CD4-positive, alpha-beta memory T cell (primary cell): ENCODE results near the gene HMGCL. TPM values are rescaled to one million over a fixed set of nuclear protein-coding genes. Genes with fewer than 3 reads are reported as not detected.
A peak's percentile ranks its signal among the peaks of the same experiment; 100 is the strongest.
"Not testable (repeated sequence)": the region's sequence is repeated elsewhere in the genome, so short reads cannot be mapped to it uniquely, and the experiment has no call there.

ENCODE experiments used
- CTCF ChIA-PET: fragments of 350-600 bp; sonication (Branson Sonifier 250); formaldehyde crosslinking; loops from one replicate; lab custom pipeline; 2021; ENCODE audit warnings: inconsistent platforms; ENCODE audit not compliant: partially characterized antibody; lab: Charles Lee
- POLR2A ChIA-PET: fragments of 350-600 bp; sonication (Branson Sonifier 250); formaldehyde crosslinking; loops from one replicate; lab custom pipeline; 2021; ENCODE audit not compliant: partially characterized antibody; lab: Charles Lee
- DNase-seq, 5 donors: peaks; one replicate each; pipeline versions ENCODE4 v3.0.0 to v3.0.0-alpha.2; 2020 to 2022; ENCODE audit warnings: mixed read lengths in 1 of 5
- H3K27ac ChIP-seq: one replicate; pipeline ENCODE4 v1.7.0; 2013; ENCODE audit warnings: low read depth, low read length
- H3K27me3 ChIP-seq: 2 replicates; pipeline ENCODE4 v1.7.0; 2013; ENCODE audit warnings: mild to moderate bottlenecking, low read length, moderate library complexity; ENCODE audit not compliant: insufficient read depth
- H3K36me3 ChIP-seq: 2 replicates; pipeline ENCODE4 v1.7.0; 2013; ENCODE audit warnings: mild to moderate bottlenecking, low read length, moderate library complexity; ENCODE audit not compliant: insufficient read depth
- H3K4me1 ChIP-seq: 2 replicates; pipeline ENCODE4 v1.7.0; 2013; ENCODE audit warnings: mild to moderate bottlenecking, low read length, moderate library complexity; ENCODE audit not compliant: insufficient read depth
- H3K4me3 ChIP-seq, 2 donors: one replicate each; pipeline ENCODE4 v1.7.0; 2013; ENCODE audit warnings: low read length in 2 of 2, mild to moderate bottlenecking in 1 of 2
- H3K9me3 ChIP-seq, 2 donors: one replicate each; pipeline ENCODE4 v1.7.0; 2013; ENCODE audit warnings: low read length in 2 of 2, control low read depth in 1 of 2; ENCODE audit not compliant: control insufficient read depth in 1 of 2
- H3K27ac Mint-ChIP-seq, 7 donors: one replicate each; pipeline ENCODE4 v1.8.0; 2020 to 2021; ENCODE audit warnings: mixed read lengths in 7 of 7, mild to moderate bottlenecking in 6 of 7, inconsistent platforms in 3 of 7, moderate library complexity in 3 of 7
- H3K27me3 Mint-ChIP-seq, 2 donors: one replicate each; pipeline ENCODE4 v1.8.0; 2020 to 2021; ENCODE audit warnings: mixed read lengths in 2 of 2
- H3K36me3 Mint-ChIP-seq, 2 donors: one replicate each; pipeline ENCODE4 v1.8.0; 2020 to 2021; ENCODE audit warnings: mixed read lengths in 2 of 2, inconsistent platforms in 1 of 2, mild to moderate bottlenecking in 1 of 2
- H3K4me1 Mint-ChIP-seq, 4 donors: one replicate each; pipeline ENCODE4 v1.8.0; 2020 to 2021; ENCODE audit warnings: mixed read lengths in 4 of 4, mild to moderate bottlenecking in 1 of 4
- H3K4me3 Mint-ChIP-seq, 8 donors: one replicate each; pipeline ENCODE4 v1.8.0; 2020 to 2021; ENCODE audit warnings: mixed read lengths in 8 of 8, mild to moderate bottlenecking in 7 of 8, moderate library complexity in 6 of 8, inconsistent platforms in 3 of 8
- H3K9me3 Mint-ChIP-seq, 8 donors: one replicate each; pipeline ENCODE4 v1.8.0; 2020 to 2021; ENCODE audit warnings: mixed read lengths in 8 of 8, mild to moderate bottlenecking in 5 of 8, inconsistent platforms in 3 of 8, moderate library complexity in 1 of 8
- intact Hi-C: fragments of 100-400 bp; cut with micrococcal nuclease; formaldehyde crosslinking; loops from one replicate; pipeline ENCODE4 v1.15.1; 2023
- polyA plus RNA-seq, 2 donors: library from polyadenylated mRNA; unstranded; fragments of 300-500 nt; fragmentation: Illumina TruSeq; gene quantifications; one replicate each; pipeline ENCODE4 v1.2.3, GENCODE V29; 2021
- total RNA-seq, 2 experiments: library from RNA; stranded (reverse); gene quantifications; one replicate each; pipeline ENCODE4 v1.2.3, GENCODE V29; 2021

HMGCL gene
- total and polyA plus RNA-seq, 4 experiments from 2014 or later: 27.8 to 38.5 (median 34.3) TPM

DNA sequence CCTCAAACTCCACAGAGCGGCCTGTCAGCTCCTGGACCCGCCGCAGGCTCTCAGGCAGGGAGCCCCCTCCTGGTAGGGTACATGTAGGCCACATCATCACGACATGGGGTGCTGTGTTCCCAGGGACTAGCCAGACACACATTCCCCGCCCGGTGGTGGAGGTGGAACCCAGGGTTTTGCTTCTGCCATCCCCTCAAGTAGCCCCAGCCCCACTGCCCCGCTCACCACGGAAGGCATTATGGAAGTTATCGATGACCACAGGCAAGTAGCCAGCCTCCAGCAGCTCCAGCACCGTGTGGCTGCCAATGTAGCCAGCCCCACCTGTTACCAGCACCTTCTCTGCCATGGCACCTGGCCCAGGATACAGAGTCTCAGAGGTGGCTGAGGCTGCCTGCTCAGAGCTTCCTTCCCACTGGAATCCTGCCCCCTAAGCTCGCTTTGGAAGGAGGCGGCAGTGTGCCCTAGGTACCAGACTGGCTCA, 26.5 kb downstream of the HMGCL start:
- no peaks in the 10 kb centered on the region for H3K27me3 Mint-ChIP-seq
- H3K9me3 Mint-ChIP-seq: no peaks in the 10 kb centered on the region
- CTCF ChIA-PET: interaction anchor here (0.9 to 1.1 kb wide), 2 partner anchors 11 to 21 kb away, joined by 3 read pairs; partner anchors contain the start of gene PITHD1
- intact Hi-C loops: no loop called here
- H3K4me1 Mint-ChIP-seq: peaks cover 8 to 34% (median 19%) of the 10 kb centered on the region in 4 donors
- peak overlapping the region; percentile 29 to 96 (median 68) for H3K27ac Mint-ChIP-seq
- Histone ChIP-seq H3K36me3 (no peaks in the 10 kb centered on the region), H3K27ac (peak overlapping the region; percentile 92), H3K27me3 (no peaks in the 10 kb centered on the region), H3K4me3 (no peak overlapping the region), H3K4me1 (peaks cover 23% of the 10 kb centered on the region), H3K9me3 (no peaks in the 10 kb centered on the region)
- no peak for DNase-seq
- H3K4me3 Mint-ChIP-seq: peak overlapping the region in 7 of 8 donors; percentile 17 to 94 (median 88)
- peaks cover 4 to 19% of the 10 kb centered on the region in 2 donors for H3K36me3 Mint-ChIP-seq
- POLR2A ChIA-PET: interaction anchor here (1.3 to 5.6 kb wide), 4 partner anchors 8 to 26 kb away, joined by 5 to 70 read pairs (median 55); partner anchors contain the start of genes HMGCL, LYPLA2 and PITHD1

DNA sequence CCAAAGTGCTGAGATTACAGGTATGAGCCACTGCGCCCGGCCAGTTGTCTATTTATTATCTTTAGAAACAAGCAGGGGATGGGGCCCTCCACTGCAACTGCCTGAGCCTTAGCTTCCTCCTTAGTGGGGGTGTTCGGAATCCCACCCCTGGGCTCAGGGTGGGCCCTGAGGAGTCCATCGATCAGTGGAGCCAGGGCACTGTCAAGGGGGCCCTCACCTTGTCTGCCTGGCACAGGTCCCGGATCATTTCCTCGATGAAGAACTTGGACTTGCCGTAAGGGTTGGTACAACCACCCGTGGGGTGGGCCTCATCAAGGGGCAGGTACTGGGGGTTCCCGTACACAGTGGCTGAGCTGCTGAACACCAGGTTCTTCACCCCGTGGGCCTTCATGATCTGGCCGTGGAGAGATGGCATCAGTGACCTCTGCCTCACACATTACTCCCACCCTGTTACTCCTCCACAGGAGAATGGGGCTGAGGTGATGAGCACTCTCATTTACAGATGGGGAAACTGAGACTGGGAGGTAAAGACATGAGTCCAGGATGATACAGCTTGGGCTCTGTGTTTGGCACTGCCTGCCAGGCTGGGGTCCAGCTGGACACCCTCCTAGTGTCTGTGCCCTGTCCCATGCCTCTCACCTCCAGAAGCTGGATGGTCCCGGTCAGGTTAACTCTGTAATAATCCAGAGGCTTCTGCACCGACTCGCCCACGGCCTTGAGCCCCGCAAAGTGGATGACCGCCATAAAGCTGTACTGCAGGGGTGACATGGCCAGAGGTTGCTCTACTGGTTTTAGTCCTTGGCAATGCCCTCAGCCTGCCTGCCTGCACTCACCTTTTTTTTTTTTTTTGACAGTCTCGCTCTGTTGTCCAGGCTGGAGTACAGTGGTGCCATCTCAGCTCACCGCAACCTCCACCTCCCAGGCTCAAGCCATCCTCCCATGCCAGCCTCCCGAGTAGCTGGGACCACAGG, 27.5 kb downstream of the HMGCL start:
- Histone ChIP-seq H3K4me3 (no peak overlapping the region), H3K9me3 (no peaks in the 10 kb centered on the region), H3K36me3 (peaks cover 5% of the 10 kb centered on the region), H3K27ac (no peak overlapping the region), H3K27me3 (no peaks in the 10 kb centered on the region), H3K4me1 (peaks cover 32% of the 10 kb centered on the region)
- Mint-ChIP-seq H3K4me1 (peaks cover 8 to 41% (median 22%) of the 10 kb centered on the region in 4 donors), H3K27me3 (no peaks in the 10 kb centered on the region), H3K4me3 (no peak overlapping the region), H3K36me3 (peaks cover 4 to 19% of the 10 kb centered on the region in 2 donors), H3K9me3 (no peaks in the 10 kb centered on the region), H3K27ac (peak overlapping the region in 3 of 7 donors; percentile 37 to 84 (median 68))
- POLR2A ChIA-PET: interaction anchor here (1.1 to 5.4 kb wide), 3 partner anchors 12 to 27 kb away, joined by 4 to 70 read pairs (median 5); partner anchors contain the start of genes HMGCL and PITHD1
- DNase-seq: no peak
- intact Hi-C loops: no loop called here
- CTCF ChIA-PET: interaction anchor here (1.1 to 1.2 kb wide), 2 partner anchors 10 to 20 kb away, joined by 3 read pairs; partner anchors contain the start of gene PITHD1

DNA sequence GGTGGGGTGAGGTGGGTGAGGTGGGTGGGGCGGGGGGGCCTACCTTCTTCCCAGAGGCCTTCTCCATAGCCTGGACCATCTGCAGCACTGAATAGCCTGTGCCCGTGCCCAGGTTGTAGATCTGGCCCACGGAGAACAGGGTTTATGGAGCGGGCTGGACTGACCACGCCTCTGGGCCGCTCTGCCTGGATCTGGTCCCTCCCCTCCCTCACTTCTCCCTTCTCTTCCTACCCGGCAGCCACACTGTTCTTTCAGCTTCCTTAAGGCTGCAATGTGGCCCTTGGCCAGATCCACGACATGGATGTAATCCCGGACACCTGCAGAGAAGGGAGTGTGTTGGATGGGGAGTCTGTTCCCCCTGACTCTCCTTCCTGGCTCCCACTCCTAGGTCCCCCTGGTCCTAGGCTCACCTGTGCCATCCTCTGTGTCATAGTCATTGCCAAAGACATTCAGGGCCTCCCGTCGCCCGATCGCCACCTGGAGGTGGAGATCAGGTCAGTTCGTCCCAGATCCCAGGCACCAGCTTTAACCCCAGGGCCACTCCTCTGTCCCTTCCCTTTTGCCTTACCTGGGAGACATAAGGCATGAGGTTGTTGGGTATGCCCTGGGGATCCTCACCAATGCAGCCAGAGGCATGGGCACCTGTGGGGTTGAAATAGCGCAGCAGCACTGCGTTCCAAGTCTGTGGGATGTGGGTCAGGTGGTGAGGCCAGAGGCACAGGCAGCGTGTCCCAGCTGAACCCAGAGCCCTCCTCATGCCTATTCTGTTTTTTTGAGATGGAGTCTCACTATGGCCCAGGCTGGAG, 28.6 kb downstream of the HMGCL start:
- no peak overlapping the region for H3K27ac ChIP-seq
- ChIA-PET POLR2A (interaction anchor here (0.8 to 1.1 kb wide), 2 partner anchors 16 to 28 kb away, joined by 3 to 4 read pairs; partner anchors contain the start of gene HMGCL), CTCF (interaction anchor here (1.2 kb wide), 1 partner anchor 8 kb away, joined by 3 read pairs; no protein-coding TSS in a partner anchor)
- Mint-ChIP-seq H3K4me3 (no peak overlapping the region), H3K27me3 (no peaks in the 10 kb centered on the region), H3K27ac (peak overlapping the region in 3 of 7 donors; percentile 30 to 72 (median 68)), H3K4me1 (peaks cover 10 to 45% (median 25%) of the 10 kb centered on the region in 4 donors), H3K9me3 (peaks cover 0 to under 1% (median 0%) of the 10 kb centered on the region in 8 donors), H3K36me3 (peaks cover 4 to 21% of the 10 kb centered on the region in 2 donors)
- H3K36me3 ChIP-seq: peaks cover 5% of the 10 kb centered on the region
- no peaks in the 10 kb centered on the region for H3K27me3 ChIP-seq
- no peak for DNase-seq
- intact Hi-C loops: no loop called here
- no peaks in the 10 kb centered on the region for H3K9me3 ChIP-seq
- H3K4me3 ChIP-seq: no peak overlapping the region
- peaks cover 40% of the 10 kb centered on the region for H3K4me1 ChIP-seq

DNA sequence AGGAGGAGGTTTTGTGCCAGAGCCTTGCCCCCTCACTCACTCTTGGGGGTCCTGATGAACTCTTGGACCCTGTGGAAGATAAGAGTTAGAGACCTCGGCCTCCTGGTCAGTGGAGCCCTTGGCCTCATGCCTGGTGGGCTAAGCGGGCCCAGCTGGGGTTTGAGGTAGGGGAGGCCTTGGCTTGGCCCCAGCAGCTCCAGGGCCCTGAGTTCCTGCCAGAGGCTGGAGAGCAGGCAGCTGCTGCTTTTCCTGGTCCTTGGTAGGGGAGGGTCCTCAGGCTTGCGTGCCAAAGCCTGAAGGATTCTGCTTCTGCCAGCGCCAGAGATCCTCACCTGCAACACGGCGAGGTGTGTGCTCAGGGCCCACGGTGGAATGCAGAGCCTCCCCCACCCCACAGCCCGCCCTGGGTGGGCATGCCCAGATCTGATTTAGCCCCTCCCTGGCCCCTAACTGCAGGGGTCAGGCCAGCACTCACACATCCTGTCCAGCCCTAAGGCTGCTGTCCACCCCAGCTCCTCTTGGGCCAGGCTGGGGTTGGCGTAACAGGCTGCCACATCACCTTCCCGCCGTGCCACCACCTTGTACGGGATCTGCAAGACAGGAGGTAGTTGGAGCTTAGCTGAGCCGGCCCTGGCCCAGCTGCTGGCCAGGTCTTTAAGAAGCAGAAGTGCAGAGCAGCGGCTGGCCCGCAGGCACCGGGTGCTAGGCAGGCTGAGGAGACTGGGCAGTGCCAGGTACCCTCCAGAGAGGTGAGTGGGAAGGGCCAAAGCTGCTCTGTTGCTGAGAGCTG, 29.4 kb downstream of the HMGCL start:
- Mint-ChIP-seq H3K27ac (peak overlapping the region in 2 of 7 donors; percentile 4 to 71), H3K36me3 (peaks cover 4 to 27% of the 10 kb centered on the region in 2 donors), H3K4me3 (no peak overlapping the region), H3K9me3 (peaks cover 0 to 3% (median 0%) of the 10 kb centered on the region in 8 donors), H3K4me1 (peaks cover 10 to 47% (median 26%) of the 10 kb centered on the region in 4 donors), H3K27me3 (no peaks in the 10 kb centered on the region)
- peaks cover 5% of the 10 kb centered on the region for H3K36me3 ChIP-seq
- no peak overlapping the region for H3K4me3 ChIP-seq
- H3K27ac ChIP-seq: no peak overlapping the region
- no peaks in the 10 kb centered on the region for H3K9me3 ChIP-seq
- intact Hi-C loops: no loop called here
- ChIA-PET POLR2A (no interaction called here), CTCF (no interaction called here)
- H3K27me3 ChIP-seq: no peaks in the 10 kb centered on the region
- no peak for DNase-seq
- peaks cover 34% of the 10 kb centered on the region for H3K4me1 ChIP-seq

DNA sequence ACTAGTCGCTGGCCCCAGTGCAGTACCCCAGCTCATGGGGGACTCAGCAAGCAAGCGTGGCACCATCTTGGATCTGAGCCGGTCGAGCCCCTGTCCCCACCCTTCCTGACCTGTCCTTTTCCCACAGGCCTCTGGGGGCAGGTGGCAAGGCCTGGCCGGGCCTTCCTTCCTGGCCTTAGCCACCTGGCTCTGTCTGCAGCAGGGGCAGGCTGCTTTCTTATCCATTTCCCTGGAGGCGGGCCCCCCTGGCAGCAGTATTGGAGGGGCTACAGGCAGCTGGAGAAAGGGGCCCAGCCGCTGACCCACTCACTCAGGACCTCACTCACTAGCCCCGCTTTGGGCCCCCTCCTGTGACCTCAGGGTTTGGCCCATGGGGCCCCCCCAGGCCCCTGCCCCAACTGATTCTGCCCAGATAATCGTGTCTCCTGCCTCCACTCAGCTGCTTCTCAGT, 30.5 kb downstream of the HMGCL start:
- H3K4me3 ChIP-seq, POLR2A ChIA-PET, H3K9me3 ChIP-seq, H3K27ac ChIP-seq, H3K27me3 Mint-ChIP-seq, DNase-seq, H3K27me3 ChIP-seq, H3K36me3 ChIP-seq, intact Hi-C loops, H3K9me3 Mint-ChIP-seq: not testable (repeated sequence)
- Mint-ChIP-seq H3K36me3 (peaks cover 4 to 27% of the 10 kb centered on the region in 2 donors), H3K27ac (peak overlapping the region in 1 of 7 donors; percentile 27), H3K4me1 (peaks cover 15 to 47% (median 30%) of the 10 kb centered on the region in 4 donors), H3K4me3 (peak overlapping the region in 1 of 8 donors; percentile 41)
- H3K4me1 ChIP-seq: peaks cover 38% of the 10 kb centered on the region
- CTCF ChIA-PET: interaction anchor here (2.0 kb wide), 1 partner anchor 23 kb away, joined by 5 read pairs; no protein-coding TSS in a partner anchor
